Omental fat pad (tissue), 4 donors: ENCODE measurements around the gene GNG12. TPM values are rescaled to one million over a fixed set of nuclear protein-coding genes. Genes with fewer than 3 reads are reported as not detected.

Experiments
- ATAC-seq: fragments of 150-250 bp; one replicate; pipeline ENCODE4 v1.9.1; 2016; ENCODE audit warnings: mild to moderate bottlenecking, moderate library complexity; ENCODE audit not compliant: low FRiP score
- DNase-seq: peaks from one replicate; pipeline ENCODE4 v3.0.0-alpha.2; 2019; ENCODE audit warnings: low spot score
- total RNA-seq, 4 donors: library from RNA; depleted of rRNA; stranded (reverse); fragments of >200 nt; gene quantifications; one replicate each; pipeline ENCODE4 v1.1.0, GENCODE V29; 2016
- TF ChIP-seq, protein P1 (sequence below), 3 donors: fragments of 450-650 bp; IDR thresholded peaks; one replicate each; pipeline ENCODE4 v1.5.1; 2016 to 2017; ENCODE audit warnings: antibody characterized with exemption in 3 of 3, mild to moderate bottlenecking in 3 of 3, moderate library complexity in 2 of 3

The GNG12 gene
- total RNA-seq, 4 donors from 2014 or later = 77.0 to 117 (median 94.5) TPM

DNA sequence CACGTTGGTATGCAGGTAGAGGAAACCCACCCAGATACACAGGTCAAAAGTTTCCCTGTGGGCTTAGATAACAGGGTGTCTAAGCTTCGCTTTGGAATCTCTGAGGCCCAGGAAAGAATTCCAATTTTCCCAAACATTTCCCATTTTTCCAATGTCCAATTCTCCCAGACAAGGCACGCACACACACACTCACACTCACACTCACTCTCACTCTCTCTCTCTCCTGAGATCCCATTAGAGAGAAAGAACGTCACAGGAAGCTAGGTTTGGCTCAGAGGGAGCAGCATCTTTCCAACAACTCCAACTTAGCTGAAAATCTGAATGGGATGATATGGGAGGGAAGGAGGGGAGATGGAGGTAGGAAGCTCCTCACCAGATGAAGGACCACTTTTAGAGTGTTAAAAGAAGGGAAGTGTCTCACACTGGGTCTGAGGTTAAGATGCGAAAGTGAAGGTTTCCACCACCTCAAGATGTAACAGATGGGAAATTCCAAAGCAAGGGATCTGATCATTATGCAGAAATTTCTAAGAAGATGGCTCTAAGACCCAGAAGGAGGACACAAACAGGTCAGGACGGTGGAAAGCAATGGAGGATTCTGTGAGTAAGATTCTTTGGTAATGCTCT is 63.5 kb downstream of the GNG12 start:
- no peak for DNase-seq
- TF ChIP-seq, protein P1, sequence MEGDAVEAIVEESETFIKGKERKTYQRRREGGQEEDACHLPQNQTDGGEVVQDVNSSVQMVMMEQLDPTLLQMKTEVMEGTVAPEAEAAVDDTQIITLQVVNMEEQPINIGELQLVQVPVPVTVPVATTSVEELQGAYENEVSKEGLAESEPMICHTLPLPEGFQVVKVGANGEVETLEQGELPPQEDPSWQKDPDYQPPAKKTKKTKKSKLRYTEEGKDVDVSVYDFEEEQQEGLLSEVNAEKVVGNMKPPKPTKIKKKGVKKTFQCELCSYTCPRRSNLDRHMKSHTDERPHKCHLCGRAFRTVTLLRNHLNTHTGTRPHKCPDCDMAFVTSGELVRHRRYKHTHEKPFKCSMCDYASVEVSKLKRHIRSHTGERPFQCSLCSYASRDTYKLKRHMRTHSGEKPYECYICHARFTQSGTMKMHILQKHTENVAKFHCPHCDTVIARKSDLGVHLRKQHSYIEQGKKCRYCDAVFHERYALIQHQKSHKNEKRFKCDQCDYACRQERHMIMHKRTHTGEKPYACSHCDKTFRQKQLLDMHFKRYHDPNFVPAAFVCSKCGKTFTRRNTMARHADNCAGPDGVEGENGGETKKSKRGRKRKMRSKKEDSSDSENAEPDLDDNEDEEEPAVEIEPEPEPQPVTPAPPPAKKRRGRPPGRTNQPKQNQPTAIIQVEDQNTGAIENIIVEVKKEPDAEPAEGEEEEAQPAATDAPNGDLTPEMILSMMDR (IDR thresholded peaks at IDR 0.05) = no peak
- no peak for ATAC-seq

DNA sequence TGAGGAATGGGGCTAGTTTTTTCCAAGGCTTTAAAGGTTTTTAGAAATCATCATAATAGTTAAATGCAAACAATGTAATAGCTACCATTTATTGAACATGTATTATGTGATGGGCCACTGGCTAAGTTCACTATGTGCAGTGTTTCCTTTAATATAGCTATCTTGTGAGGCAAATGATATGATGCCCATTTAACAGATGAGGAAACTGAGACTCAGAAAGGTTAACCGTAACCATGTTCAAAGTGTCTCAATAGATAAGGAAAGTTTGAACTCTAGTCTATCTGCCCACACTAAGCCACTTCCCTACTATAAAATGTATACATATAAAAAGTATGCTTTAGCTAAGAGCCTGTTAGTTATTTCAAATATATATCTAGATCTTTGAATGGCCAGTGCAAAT is 64.8 kb downstream of the GNG12 start:
- TF ChIP-seq, protein P1 (IDR thresholded peaks at IDR 0.05) = no peak
- no peak for ATAC-seq
- DNase-seq = no peak

DNA sequence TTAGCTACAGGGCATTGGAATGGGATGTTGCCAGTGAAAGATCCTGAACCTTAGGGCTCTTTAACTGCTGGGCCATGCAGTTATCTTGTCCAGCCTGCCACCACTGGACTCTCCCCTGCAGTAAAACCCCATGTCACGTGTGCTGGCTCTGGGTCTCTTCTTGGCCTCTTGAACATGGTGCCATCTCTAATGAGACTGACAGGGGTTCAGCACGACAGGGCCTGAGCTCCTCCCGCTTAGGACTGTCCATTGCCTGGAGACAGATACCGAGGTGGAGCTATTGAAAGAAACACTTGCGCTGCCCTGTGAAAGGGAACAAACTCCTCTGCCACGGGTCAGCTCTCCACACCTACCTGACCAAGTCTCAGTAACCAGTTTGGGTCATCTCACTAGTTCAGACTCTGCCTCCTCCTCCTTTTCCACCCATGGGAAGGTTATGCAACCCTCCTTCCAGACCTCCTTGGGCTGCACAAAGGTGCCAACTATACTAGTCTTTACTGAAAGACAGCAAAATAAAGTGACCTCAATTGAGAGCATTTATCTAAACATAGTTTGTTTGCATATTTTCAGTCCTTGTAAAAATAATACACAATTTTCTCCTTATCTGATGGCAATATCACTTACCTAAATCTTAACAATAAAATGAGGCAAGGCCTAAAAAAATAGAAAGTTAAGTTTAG is 66.0 kb downstream of the GNG12 start:
- DNase-seq (no peak), ATAC-seq (no peak)
- TF ChIP-seq, protein P1 (IDR thresholded peaks at IDR 0.05) = no peak

DNA sequence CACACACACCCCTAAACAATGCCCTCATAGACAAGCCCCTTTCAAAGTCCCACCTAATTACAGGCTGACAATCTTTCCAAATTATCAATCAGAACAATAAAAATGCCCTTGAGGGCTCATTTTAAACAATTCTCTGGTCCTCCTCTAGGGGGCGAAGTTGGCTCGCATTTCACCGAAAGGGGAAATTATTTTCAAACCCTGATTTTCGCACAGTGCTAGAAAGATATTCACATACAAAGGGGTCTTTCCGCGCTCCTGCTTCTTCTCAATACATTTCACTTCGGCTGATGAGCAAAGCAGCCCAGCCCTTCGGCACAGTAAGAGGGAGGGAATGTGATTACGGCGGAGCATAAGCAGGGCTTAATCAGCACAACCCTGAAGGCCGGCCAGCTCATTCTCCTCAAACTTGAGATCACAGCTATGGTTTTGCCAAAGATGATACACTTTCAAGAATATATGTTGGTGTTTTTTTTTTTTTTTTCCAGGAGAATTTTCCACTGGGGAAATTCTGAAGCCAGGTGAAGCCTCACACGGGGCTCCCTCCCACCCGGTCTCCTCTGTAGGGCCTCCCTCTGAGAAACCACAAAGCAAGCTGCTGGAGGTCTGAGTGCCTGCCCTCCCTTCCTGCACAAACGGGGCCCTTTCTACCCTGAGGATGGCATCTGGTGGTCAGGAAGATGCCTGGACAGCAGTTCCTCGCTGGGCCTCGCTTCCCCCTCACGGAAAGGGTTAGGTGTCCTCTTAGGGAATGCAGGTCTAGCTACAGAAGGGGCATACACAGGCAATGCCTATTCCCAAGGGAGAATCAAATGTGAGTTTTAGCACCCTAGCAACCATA is 66.9 kb downstream of the GNG12 start:
- DNase-seq (peak; percentile 42), ATAC-seq (peak; percentile 92)
- TF ChIP-seq, protein P1 (IDR thresholded peaks at IDR 0.05) = peak in 1 of 3 donors; percentile 55

DNA sequence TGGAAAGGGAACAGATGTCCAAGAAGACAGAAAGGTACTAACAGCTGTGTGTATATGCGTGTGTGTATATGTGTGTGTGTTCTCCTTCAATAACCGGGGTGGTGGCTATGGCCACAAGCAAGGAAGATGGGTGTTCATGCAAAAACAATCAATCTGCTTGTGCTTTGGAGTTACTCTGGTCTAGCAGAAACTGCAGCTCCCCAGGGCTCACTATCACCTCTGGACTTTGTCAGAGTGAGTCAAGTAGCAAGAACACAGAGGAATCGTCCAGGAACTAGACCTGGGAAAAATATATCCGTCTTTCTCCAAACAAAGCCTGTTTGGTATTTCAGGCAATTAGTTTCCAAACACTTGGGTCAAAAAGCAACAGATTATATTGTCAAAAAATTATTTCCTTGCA is 68.6 kb downstream of the GNG12 start:
- TF ChIP-seq, protein P1 (IDR thresholded peaks at IDR 0.05) = no peak
- DNase-seq (no peak), ATAC-seq (no peak)

DNA sequence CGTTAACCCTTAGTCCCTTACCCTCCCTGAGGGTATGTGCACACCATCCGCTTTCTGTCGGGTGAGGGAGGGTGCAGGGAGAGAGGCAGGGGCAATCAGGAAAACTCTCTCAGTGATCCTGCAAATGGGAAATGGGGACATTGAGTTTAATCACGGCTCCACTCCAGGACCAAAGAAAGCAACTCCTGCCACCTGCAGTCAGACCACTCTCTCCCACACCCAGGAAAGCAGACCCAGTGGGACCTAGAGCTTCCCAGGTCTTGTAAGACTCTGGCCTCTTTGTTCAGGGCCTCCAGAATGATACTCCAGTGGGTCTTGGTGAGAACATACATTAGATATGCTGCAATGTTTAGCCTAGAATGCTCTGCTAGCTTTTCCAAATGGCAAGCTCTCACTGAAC is 71.5 kb downstream of the GNG12 start:
- no peak for ATAC-seq
- TF ChIP-seq, protein P1 (IDR thresholded peaks at IDR 0.05) = no peak
- no peak for DNase-seq
